B cell (primary cell): ENCODE measurements around the gene PNLIP.

Source experiments
- EZH2 ChIP-seq: IDR thresholded peaks from 2 replicates; pipeline ENCODE4 v1.6.1; 2012; ENCODE audit warnings: borderline replicate concordance, low read depth, mild to moderate bottlenecking, moderate library complexity, low read length; ENCODE audit not compliant: insufficient read depth, poor library complexity, severe bottlenecking
- TF ChIP-seq, protein P1 (sequence below): fragments of 200-600 bp; IDR thresholded peaks from one replicate; pipeline ENCODE4 v1.8.0; 2022; ENCODE audit warnings: antibody characterized with exemption, mild to moderate bottlenecking

DNA sequence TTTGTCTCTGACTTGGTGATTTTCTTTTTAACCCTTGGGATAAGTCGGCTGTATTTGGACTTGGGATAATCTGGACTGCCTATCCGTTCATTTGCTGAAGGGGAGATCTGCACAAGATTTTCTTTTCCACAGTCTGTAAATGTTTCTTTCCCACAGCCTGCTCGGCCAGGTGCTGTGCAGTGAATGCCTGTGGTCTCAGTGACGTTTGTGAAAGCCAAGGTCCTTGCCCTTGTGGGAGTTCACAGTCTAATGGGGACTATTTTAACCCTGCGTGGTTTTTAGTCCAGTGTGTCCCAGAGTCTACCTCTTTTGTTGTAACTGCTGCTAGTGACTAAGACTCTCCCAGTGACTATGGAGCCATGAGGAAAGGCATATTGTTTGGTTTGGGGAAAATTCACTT lies 8.9 kb downstream of the PNLIP start:
- TF ChIP-seq, protein P1, sequence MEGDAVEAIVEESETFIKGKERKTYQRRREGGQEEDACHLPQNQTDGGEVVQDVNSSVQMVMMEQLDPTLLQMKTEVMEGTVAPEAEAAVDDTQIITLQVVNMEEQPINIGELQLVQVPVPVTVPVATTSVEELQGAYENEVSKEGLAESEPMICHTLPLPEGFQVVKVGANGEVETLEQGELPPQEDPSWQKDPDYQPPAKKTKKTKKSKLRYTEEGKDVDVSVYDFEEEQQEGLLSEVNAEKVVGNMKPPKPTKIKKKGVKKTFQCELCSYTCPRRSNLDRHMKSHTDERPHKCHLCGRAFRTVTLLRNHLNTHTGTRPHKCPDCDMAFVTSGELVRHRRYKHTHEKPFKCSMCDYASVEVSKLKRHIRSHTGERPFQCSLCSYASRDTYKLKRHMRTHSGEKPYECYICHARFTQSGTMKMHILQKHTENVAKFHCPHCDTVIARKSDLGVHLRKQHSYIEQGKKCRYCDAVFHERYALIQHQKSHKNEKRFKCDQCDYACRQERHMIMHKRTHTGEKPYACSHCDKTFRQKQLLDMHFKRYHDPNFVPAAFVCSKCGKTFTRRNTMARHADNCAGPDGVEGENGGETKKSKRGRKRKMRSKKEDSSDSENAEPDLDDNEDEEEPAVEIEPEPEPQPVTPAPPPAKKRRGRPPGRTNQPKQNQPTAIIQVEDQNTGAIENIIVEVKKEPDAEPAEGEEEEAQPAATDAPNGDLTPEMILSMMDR: no peak
- no peak for TF ChIP-seq EZH2
